Prostate gland (tissue), 2 donors: ENCODE results near the gene OSGEPL1. TPM values are rescaled to one million over a fixed set of nuclear protein-coding genes. Genes with fewer than 3 reads are reported as not detected.

ENCODE experiments used
- DNase-seq: peaks from one replicate; pipeline ENCODE4 v3.0.0-alpha.2; 2019; ENCODE audit warnings: low spot score
- H3K27ac ChIP-seq, 2 donors: fragments of 200-600 bp; sonication (generic); 2 replicates each; pipeline ENCODE4 v1.5.1; 2017 to 2019
- H3K27me3 ChIP-seq: fragments of 200-600 bp; sonication (generic); replicated peaks from 2 replicates; pipeline ENCODE4 v1.5.1; 2019; ENCODE audit not compliant: insufficient read depth
- H3K36me3 ChIP-seq, 2 donors: fragments of 200-600 bp; sonication (generic); 1 replicate in 1 of 2; 2 replicates in 1 of 2; pipeline versions ENCODE4 v1.5.1 to v1.8.1; 2017 to 2019
- H3K4me1 ChIP-seq: fragments of 200-600 bp; sonication (generic); replicated peaks from 2 replicates; pipeline ENCODE4 v1.5.1; 2019
- H3K4me3 ChIP-seq, 2 donors: fragments of 200-600 bp; sonication (generic); 2 replicates each; pipeline ENCODE4 v1.5.1; 2017 to 2019
- H3K9me3 ChIP-seq: fragments of 200-600 bp; sonication (generic); 2 replicates; pipeline ENCODE4 v1.5.1; 2017
- POLR2A ChIP-seq: fragments of 450-650 bp; IDR thresholded peaks from one replicate; pipeline ENCODE4 v1.6.1; 2016; ENCODE audit warnings: antibody characterized with exemption, mild to moderate bottlenecking
- POLR2AphosphoS5 ChIP-seq: sonication (generic); formaldehyde crosslinking; IDR thresholded peaks from one replicate; pipeline ENCODE4 v1.6.1; 2017; ENCODE audit warnings: antibody characterized with exemption
- WGBS: methylation state at CpG from one replicate; pipeline ENCODE4 v1.1.5; 2018; 5-methylcytosine and 5-hydroxymethylcytosine counted together
- intact Hi-C: fragments of 100-400 bp; cut with DNase I; formaldehyde crosslinking; loops from one replicate; pipeline ENCODE4 v1.14.2; 2022
- total RNA-seq, 2 donors: library from RNA; depleted of rRNA; stranded (reverse); fragments of >200 nt; gene quantifications; one replicate each; pipeline ENCODE4 v1.1.0, GENCODE V29; 2016
- TF ChIP-seq, protein P1 (sequence below), 4 experiments: fragments of 200-600 bp in 2 of 4; fragments of 450-650 bp in 2 of 4; sonication (generic) in 2 of 4; IDR thresholded peaks; 1 replicate in 3 of 4; 2 replicates in 1 of 4; pipeline ENCODE4 v1.5.1; 2016 to 2019; ENCODE audit warnings: antibody characterized with exemption in 4 of 4, mild to moderate bottlenecking in 2 of 4, moderate library complexity in 2 of 4

OSGEPL1 gene
- total RNA-seq, 2 donors from 2014 or later, result 11.7 to 13.7 TPM

DNA sequence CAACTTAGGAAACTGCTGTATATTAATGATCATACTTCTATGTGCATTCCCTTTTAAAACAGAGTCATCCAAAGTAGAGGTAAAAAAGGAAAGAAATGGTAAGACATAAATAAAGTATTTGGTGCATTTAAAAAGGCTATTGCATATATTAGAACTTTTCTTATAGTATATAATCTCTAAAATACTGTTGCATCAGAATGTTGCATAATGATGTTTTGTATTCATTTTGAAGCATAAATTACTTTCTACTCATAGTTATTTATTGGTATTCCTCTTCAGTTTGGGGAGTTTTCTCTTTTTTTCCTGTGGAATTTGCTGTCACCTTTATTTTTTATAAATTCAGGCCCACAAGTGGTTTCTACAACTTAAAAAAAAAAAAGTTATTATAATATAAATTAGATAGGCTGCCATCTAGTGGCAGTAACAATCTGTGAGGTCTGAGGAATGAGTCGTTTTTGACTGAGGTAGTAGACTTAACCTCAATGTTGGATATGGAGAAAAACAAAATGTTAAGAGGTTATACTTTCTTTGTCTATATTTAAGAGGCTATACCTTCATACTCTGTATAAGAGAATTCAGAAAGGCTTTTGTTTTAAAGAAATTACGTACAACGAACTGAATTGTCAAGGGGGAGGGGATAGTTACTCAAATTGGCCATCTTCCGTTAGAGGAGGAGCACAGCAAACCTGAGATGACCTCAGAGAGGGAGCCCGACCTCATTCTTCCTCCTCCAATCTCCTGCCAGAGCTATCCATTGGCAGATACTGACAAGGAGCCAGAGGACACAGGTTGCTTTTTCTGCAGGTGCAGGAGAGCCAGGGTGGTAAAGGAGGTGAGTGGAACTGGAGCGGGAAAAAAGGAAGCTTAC, 64.3 kb downstream of the OSGEPL1 start:
- peak; percentile 40 for DNase-seq
- no peak overlapping the region for H3K27ac ChIP-seq
- WGBS, result 41% methylated on average over 6 of the region's 6 CpGs
- TF ChIP-seq POLR2AphosphoS5 (no peak), POLR2A (no peak)
- TF ChIP-seq, protein P1, sequence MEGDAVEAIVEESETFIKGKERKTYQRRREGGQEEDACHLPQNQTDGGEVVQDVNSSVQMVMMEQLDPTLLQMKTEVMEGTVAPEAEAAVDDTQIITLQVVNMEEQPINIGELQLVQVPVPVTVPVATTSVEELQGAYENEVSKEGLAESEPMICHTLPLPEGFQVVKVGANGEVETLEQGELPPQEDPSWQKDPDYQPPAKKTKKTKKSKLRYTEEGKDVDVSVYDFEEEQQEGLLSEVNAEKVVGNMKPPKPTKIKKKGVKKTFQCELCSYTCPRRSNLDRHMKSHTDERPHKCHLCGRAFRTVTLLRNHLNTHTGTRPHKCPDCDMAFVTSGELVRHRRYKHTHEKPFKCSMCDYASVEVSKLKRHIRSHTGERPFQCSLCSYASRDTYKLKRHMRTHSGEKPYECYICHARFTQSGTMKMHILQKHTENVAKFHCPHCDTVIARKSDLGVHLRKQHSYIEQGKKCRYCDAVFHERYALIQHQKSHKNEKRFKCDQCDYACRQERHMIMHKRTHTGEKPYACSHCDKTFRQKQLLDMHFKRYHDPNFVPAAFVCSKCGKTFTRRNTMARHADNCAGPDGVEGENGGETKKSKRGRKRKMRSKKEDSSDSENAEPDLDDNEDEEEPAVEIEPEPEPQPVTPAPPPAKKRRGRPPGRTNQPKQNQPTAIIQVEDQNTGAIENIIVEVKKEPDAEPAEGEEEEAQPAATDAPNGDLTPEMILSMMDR (IDR thresholded peaks at IDR 0.05), result peak in 3 of 4 experiments; percentile 52 to 63 (median 61)
- H3K4me1 ChIP-seq, result no peaks in the 10 kb centered on the region
- no peaks in the 10 kb centered on the region for H3K27me3 ChIP-seq
- H3K36me3 ChIP-seq, result no peaks in the 10 kb centered on the region
- H3K4me3 ChIP-seq, result no peak overlapping the region
- no peaks in the 10 kb centered on the region for H3K9me3 ChIP-seq
- intact Hi-C loops, result loop anchor here (2.0 kb wide), 1 partner anchor 37 kb away; the partner anchor contains the start of gene ASNSD1

Other genes starting within 250 kb of the OSGEPL1 start
- 100 to 1,000 TPM in 1 of 2 donors, 10 to 100 TPM in 1; 86.7 to 169 TPM for gene SLC40A1, start 182.0 kb downstream of the OSGEPL1 start, total RNA-seq
- 10 to 100 TPM; 35.5 to 36.1 TPM for gene ASNSD1, start 101.3 kb downstream of the OSGEPL1 start, total RNA-seq
- gene ANKAR, start 88.1 kb downstream of the OSGEPL1 start, total RNA-seq, result 10 to 100 TPM; 10.3 to 13.5 TPM
- gene ORMDL1, start 21.5 kb upstream of the OSGEPL1 start, total RNA-seq, result 10 to 100 TPM; 48.0 to 86.7 TPM
- gene PMS1, start 21.7 kb upstream of the OSGEPL1 start, total RNA-seq, result 10 to 100 TPM; 22.3 to 23.8 TPM